Upper lobe of left lung (tissue), 6 donors: Measurements from ENCODE around the gene EHMT1. TPM values are rescaled to one million over a fixed set of nuclear protein-coding genes. Genes with fewer than 3 reads are reported as not detected.

Experiments
- ATAC-seq, 2 donors: fragments of 200-7000 bp; cut with Tn5 transposase; one replicate each; pipeline ENCODE4 v1.9.1; 2022; ENCODE audit warnings: mild to moderate bottlenecking in 2 of 2, moderate library complexity in 2 of 2; ENCODE audit not compliant: low FRiP score in 2 of 2
- DNase-seq, 2 donors: peaks; one replicate each; pipeline ENCODE4 v3.0.0-alpha.2; 2019 to 2020
- H3K27ac ChIP-seq, 4 donors: fragments of 200-600 bp; sonication (generic); one replicate each; pipeline ENCODE4 v1.5.1; 2016 to 2019
- H3K27me3 ChIP-seq, 4 donors: fragments of 200-600 bp; sonication (generic); one replicate each; pipeline ENCODE4 v1.5.1; 2017 to 2019
- H3K36me3 ChIP-seq, 4 donors: fragments of 200-600 bp; sonication (generic); one replicate each; pipeline ENCODE4 v1.5.1; 2016 to 2019
- H3K4me1 ChIP-seq, 4 donors: fragments of 200-600 bp; sonication (generic); one replicate each; pipeline ENCODE4 v1.5.1; 2018 to 2019
- H3K4me3 ChIP-seq, 4 donors: fragments of 200-600 bp; sonication (generic); one replicate each; pipeline ENCODE4 v1.5.1; 2017 to 2019; ENCODE audit warnings: mild to moderate bottlenecking in 2 of 4, moderate library complexity in 1 of 4
- H3K9me3 ChIP-seq, 4 donors: fragments of 200-600 bp; sonication (generic); one replicate each; pipeline ENCODE4 v1.5.1; 2018 to 2019
- EP300 ChIP-seq, 4 donors: sonication (generic); formaldehyde crosslinking; IDR thresholded peaks; one replicate each; pipeline ENCODE4 v1.5.1; 2017; ENCODE audit warnings: antibody characterized with exemption in 4 of 4, control low read depth in 2 of 4
- POLR2A ChIP-seq, 4 donors: fragments of 450-650 bp; IDR thresholded peaks; one replicate each; pipeline ENCODE4 v1.5.1; 2016 to 2017; ENCODE audit warnings: antibody characterized with exemption in 4 of 4, mild to moderate bottlenecking in 2 of 4
- POLR2AphosphoS5 ChIP-seq, 2 donors: sonication (generic); formaldehyde crosslinking; IDR thresholded peaks; one replicate each; pipeline ENCODE4 v1.5.1; 2017; ENCODE audit warnings: antibody characterized with exemption in 2 of 2
- WGBS, 2 donors: methylation state at CpG; one replicate each; pipeline ENCODE4 v1.1.5; 2017 to 2018; 5-methylcytosine and 5-hydroxymethylcytosine counted together
- total RNA-seq, 6 donors: library from RNA; depleted of rRNA in 4 of 6; stranded (reverse); fragments of >200 nt in 4 of 6; gene quantifications; one replicate each; pipeline versions ENCODE4 v1.1.0 to v1.2.1, GENCODE V29; 2016 to 2021
- TF ChIP-seq, protein P1 (sequence below), 6 experiments: fragments of 450-650 bp in 4 of 6; fragments of 200-600 bp in 2 of 6; sonication (generic) in 2 of 6; IDR thresholded peaks; one replicate each; pipeline ENCODE4 v1.5.1; 2016 to 2019; ENCODE audit warnings: antibody characterized with exemption in 6 of 6
- donor health status: DM: no; HTN: no; CAD: no; lungs with moderate emphysema.
- donor health status: DM: no; HTN: yes; CAD: no; lungs with severe emphysema.

The EHMT1 gene
- total RNA-seq, 6 donors from 2014 or later: 68.0 to 183 (median 83.6) TPM

DNA sequence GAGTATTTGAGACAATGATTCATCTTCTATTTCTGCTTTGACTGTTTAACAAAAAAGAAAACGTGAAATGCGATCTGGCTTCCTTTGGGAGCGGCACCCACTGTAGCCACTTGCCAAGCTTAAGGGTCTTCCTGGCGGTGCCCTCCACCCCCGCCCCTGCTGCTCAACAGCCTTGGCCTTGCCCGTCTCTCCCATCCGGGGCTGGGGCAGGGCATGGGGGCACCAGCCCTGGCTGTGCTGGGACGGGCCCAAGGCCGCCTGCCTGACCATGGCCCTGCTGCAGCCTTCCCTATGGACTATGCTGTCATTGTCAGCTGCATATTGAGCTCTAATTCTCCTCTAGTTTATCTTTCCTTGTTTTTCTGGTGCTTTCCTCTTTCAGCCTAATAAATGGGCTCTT is 143.0 kb downstream of the EHMT1 start:
- DNase-seq (peak in 1 of 2 donors; percentile 59), ATAC-seq (no peak)
- no peak overlapping the region for H3K27ac ChIP-seq
- H3K36me3 ChIP-seq: peaks cover 4 to 83% (median 60%) of the 10 kb centered on the region in 4 donors
- no peaks in the 10 kb centered on the region for H3K27me3 ChIP-seq
- 94 to 95% methylated on average over 8 to 9 of the region's 9 CpGs for WGBS, 2 donors
- no peak overlapping the region for H3K4me3 ChIP-seq
- no peaks in the 10 kb centered on the region for H3K9me3 ChIP-seq
- H3K4me1 ChIP-seq: no peaks in the 10 kb centered on the region
- TF ChIP-seq POLR2AphosphoS5 (IDR thresholded peaks at IDR 0.05): no peak
- TF ChIP-seq POLR2A (IDR thresholded peaks at IDR 0.05): no peak
- TF ChIP-seq, protein P1, sequence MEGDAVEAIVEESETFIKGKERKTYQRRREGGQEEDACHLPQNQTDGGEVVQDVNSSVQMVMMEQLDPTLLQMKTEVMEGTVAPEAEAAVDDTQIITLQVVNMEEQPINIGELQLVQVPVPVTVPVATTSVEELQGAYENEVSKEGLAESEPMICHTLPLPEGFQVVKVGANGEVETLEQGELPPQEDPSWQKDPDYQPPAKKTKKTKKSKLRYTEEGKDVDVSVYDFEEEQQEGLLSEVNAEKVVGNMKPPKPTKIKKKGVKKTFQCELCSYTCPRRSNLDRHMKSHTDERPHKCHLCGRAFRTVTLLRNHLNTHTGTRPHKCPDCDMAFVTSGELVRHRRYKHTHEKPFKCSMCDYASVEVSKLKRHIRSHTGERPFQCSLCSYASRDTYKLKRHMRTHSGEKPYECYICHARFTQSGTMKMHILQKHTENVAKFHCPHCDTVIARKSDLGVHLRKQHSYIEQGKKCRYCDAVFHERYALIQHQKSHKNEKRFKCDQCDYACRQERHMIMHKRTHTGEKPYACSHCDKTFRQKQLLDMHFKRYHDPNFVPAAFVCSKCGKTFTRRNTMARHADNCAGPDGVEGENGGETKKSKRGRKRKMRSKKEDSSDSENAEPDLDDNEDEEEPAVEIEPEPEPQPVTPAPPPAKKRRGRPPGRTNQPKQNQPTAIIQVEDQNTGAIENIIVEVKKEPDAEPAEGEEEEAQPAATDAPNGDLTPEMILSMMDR (IDR thresholded peaks at IDR 0.05): no peak
- TF ChIP-seq EP300 (IDR thresholded peaks at IDR 0.05): no peak

DNA sequence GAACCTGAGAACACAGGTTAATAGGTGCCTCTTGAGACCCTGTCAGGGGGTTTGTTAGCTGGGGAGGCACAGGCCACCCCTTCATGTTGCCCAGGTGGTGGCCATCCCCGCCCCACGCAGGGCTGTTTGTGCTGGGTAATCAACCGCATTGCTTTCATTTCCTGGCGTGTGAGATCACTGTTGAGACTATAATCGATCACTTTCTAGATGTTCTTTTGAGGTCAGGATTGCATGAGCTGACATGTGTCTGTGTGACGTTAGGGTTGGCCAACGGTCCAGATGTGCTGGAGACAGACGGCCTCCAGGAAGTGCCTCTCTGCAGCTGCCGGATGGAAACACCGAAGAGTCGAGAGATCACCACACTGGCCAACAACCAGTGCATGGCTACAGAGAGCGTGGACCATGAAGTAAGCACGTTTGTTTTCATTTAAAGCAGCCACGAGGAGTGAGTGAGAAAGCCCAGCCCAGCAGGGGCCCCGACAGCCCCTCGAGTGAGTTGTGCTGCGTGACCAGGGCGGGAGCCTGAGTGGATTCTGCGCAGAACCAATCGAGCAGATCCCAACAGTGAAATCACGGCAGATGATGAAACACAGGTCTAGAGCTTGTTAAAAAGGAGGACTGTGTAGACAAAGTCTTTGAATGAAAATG is 143.7 kb downstream of the EHMT1 start:
- H3K4me3 ChIP-seq: no peak overlapping the region
- DNase-seq (no peak), ATAC-seq (peak in 1 of 2 donors; percentile 43)
- H3K4me1 ChIP-seq: no peaks in the 10 kb centered on the region
- TF ChIP-seq POLR2AphosphoS5 (IDR thresholded peaks at IDR 0.05) (peak in 1 of 2 donors; percentile 15), EP300 (IDR thresholded peaks at IDR 0.05) (no peak), POLR2A (IDR thresholded peaks at IDR 0.05) (no peak)
- TF ChIP-seq, protein P1 (IDR thresholded peaks at IDR 0.05): no peak
- peaks cover 8 to 88% (median 61%) of the 10 kb centered on the region in 4 donors for H3K36me3 ChIP-seq
- H3K27ac ChIP-seq: peak overlapping the region in 2 of 4 donors; percentile 3 to 13
- H3K27me3 ChIP-seq: no peaks in the 10 kb centered on the region
- no peaks in the 10 kb centered on the region for H3K9me3 ChIP-seq
- WGBS, 2 donors: 79 to 80% methylated on average over 21 of the region's 21 CpGs

DNA sequence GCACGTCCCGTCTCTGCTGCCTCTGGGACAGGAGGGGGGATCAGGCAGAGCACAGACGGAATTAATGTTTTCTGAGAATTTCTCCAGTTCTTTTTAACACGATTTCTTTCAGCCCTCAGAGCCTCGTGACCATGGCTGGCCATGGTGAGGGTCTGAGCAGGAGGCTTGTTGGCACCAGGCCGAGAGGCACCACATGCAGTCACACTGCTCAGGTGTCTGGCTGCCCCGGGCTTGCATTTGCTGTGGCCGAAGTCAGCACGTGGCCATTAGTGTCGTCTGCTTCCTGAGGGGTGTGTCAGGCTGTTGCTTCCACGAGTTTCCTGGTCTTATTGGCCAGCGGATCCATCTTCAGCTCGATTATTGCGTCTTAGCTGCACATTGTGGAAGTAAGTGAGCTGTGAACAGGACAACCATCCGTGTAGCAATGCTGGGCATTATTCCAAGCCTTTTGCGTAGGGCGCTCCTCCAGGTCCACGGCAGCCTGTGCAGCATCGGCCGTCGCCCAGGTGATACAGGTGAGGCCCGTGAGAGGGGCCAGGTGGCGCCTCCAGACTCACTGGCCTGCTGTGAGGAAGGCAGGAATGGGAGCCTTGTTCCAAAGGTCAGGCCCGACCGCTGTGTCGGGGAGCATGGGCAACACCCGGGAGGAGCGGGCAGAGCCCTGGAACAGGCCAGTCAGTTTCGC is 144.6 kb downstream of the EHMT1 start:
- H3K9me3 ChIP-seq: no peaks in the 10 kb centered on the region
- no peak overlapping the region for H3K4me3 ChIP-seq
- H3K4me1 ChIP-seq: no peaks in the 10 kb centered on the region
- DNase-seq: peak in 1 of 2 donors; percentile 60
- peaks cover 8 to 85% (median 55%) of the 10 kb centered on the region in 4 donors for H3K36me3 ChIP-seq
- H3K27ac ChIP-seq: no peak overlapping the region
- H3K27me3 ChIP-seq: no peaks in the 10 kb centered on the region
- 85 to 88% methylated on average over 19 to 29 of the region's 29 CpGs for WGBS, 2 donors
- TF ChIP-seq, protein P1 (IDR thresholded peaks at IDR 0.05): no peak
- ATAC-seq: peak in 1 of 2 donors; percentile 11

DNA sequence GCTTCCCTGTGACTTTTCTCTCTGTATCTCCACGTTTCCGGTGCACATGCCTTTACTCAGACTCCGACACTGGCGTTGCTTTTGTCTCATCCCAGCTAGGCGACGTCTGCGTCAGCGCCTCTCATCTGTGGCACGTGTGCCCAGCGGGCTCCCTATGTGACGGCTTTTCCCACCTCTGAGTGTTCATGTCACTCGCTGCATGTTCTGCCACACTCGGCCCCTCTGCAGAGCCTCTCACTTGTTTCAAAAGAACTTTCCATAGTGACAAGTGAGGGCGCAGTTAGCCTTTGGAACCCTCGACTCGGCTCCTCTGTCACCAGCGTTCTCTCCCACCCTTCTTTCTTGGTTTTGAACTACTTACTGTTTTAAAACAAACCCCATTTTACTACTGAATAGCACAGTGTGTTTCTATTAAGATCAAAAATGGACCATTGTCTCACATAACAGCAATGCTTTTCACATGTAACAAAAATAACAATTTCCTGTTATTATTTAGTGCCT is 145.4 kb downstream of the EHMT1 start:
- H3K4me3 ChIP-seq: no peak overlapping the region
- no peaks in the 10 kb centered on the region for H3K4me1 ChIP-seq
- WGBS, 2 donors: 90 to 93% methylated on average over 17 of the region's 17 CpGs
- TF ChIP-seq EP300 (IDR thresholded peaks at IDR 0.05): no peak
- no peaks in the 10 kb centered on the region for H3K9me3 ChIP-seq
- no peak for DNase-seq
- H3K27ac ChIP-seq: no peak overlapping the region
- ATAC-seq: no peak
- no peaks in the 10 kb centered on the region for H3K27me3 ChIP-seq
- peaks cover 8 to 77% (median 47%) of the 10 kb centered on the region in 4 donors for H3K36me3 ChIP-seq

DNA sequence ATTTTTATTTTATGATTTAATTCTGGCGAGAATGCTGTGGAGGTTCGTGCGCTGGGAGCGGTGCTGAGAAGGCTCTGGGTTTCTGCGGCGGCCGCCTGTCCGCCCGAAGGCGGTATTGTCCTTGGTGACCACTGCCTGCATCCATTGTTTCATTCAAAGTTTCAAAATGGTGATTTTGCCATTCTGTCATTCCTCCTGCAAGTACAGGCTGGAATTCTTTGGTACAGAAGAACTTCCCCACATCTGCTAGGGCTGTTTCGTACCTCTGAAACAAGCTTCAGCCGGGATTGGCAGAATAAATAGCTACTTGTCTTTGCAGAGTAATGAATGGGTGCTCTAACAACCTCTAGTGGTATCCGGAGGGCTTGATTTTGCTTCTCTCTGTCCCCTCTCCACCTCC is 146.2 kb downstream of the EHMT1 start:
- WGBS, 2 donors: 91% methylated on average over 13 of the region's 13 CpGs
- TF ChIP-seq POLR2AphosphoS5 (IDR thresholded peaks at IDR 0.05) (no peak), POLR2A (IDR thresholded peaks at IDR 0.05) (no peak), EP300 (IDR thresholded peaks at IDR 0.05) (no peak)
- TF ChIP-seq, protein P1 (IDR thresholded peaks at IDR 0.05): no peak
- Histone ChIP-seq H3K27ac (no peak overlapping the region), H3K9me3 (no peaks in the 10 kb centered on the region), H3K36me3 (peaks cover 8 to 69% (median 39%) of the 10 kb centered on the region in 4 donors), H3K4me3 (no peak overlapping the region), H3K27me3 (no peaks in the 10 kb centered on the region), H3K4me1 (no peaks in the 10 kb centered on the region)
- DNase-seq (peak in 1 of 2 donors; percentile 58), ATAC-seq (no peak)
